Measurements from ENCODE around the gene HSF2BP.
A peak's percentile ranks its signal among the peaks of the same experiment; 100 is the strongest.
"Not testable (repeated sequence)": the region's sequence is repeated elsewhere in the genome, so short reads cannot be mapped to it uniquely, and the experiment has no call there.

The HSF2BP gene

GRCh38 chr21:43651926-43652325 is 7.4 kb downstream of the HSF2BP start:
- DNase-seq (ENCODE audit: low read depth) = not testable (repeated sequence)

DNA sequence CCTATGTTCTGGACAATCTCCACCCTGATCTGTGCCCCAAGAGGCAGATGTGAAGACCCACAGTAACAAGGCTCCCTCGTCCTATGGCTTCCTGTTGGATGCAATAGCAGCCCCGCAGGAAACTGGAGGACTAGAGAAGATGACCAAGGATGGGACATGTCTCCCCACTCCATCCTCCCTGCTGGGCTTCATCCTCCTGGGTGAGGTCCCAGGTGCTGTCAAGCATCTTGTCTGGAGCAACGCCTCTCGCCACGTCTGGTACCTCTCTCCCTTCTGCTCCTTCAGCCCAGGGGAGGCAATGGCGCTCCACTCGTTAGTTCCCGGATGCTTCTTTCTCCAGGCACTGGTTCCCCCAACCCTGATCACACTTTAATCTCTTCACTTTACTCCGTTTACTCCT is 11.1 kb downstream of the HSF2BP start:
- DNase-seq (ENCODE audit: low read depth) = no peak

GRCh38 chr21:43646550-43647260 is 12.6 kb downstream of the HSF2BP start:
- peak; percentile 75 for DNase-seq (ENCODE audit: low read depth)

DNA sequence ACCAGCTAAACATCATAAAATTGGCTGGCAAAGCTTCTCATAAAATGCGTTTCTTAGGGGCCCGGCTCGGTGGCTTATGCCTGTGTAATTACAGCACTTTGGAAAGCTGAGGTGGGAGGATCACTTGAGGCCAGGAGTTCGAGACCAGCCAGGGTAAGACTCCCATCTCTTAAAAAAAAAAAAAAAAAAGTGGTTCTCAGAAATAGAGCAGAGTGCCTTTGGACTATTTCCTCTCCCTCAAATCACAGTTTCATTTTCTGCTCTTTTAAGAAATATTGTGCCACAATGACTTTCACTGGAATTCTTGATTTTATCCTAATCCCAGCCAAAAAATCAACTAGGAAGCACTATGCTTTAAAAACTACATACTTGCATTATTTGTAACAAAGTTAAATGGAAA is 13.3 kb downstream of the HSF2BP start:
- no peak for DNase-seq (ENCODE audit: low read depth)

GRCh38 chr21:43645136-43645891 is 14.0 kb downstream of the HSF2BP start:
- DNase-seq (ENCODE audit: low read depth) = no peak

GRCh38 chr21:43644609-43645008 is 14.7 kb downstream of the HSF2BP start:
- DNase-seq (ENCODE audit: low read depth) = no peak

DNA sequence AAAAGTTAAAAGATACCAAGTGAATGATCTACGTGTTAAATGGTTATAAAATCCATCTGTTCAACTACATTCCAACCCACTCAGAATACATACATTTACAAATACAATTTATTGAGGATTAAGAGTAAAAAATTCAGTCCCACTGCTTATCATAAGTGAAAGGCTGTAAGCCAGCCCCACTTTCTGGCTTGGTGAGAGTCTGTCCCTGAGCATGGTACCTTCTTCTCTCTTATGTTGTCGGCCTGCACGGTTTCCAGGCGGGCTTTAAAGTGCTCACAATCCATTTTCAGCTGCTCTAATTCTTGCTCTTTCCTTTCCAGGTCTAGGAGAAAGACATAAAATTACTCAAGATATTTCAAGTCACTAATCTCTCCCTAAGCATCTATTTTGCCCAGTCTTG is 15.2 kb downstream of the HSF2BP start:
- DNase-seq (ENCODE audit: low read depth) = no peak

DNA sequence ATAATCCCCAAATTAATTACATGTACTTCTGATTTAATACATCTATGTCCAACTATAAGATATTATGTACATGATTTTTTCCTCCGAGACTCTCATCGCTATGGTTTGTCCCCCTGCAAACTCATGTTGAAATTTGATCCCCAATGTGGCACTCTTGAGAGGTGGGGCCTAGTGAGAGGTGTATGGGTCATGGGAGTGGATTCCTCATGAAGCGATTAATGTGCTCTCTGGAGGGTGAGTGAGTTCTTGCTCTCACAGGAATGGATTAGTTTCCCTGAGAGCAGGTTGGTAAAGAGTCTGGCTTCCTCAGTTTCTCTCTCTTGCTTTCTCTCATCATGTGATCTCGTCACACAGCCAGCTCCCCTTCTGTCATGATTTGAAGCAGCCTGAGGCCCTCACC is 16.1 kb downstream of the HSF2BP start:
- no peak for DNase-seq (ENCODE audit: low read depth)

- no peak for DNase-seq (ENCODE audit: low read depth)
Measured at GRCh38 chr21:43640400-43640799, 18.9 kb downstream of the HSF2BP start.

- no peak for DNase-seq (ENCODE audit: low read depth)
Measured at GRCh38 chr21:43639470-43640353, 19.6 kb downstream of the HSF2BP start.

DNA sequence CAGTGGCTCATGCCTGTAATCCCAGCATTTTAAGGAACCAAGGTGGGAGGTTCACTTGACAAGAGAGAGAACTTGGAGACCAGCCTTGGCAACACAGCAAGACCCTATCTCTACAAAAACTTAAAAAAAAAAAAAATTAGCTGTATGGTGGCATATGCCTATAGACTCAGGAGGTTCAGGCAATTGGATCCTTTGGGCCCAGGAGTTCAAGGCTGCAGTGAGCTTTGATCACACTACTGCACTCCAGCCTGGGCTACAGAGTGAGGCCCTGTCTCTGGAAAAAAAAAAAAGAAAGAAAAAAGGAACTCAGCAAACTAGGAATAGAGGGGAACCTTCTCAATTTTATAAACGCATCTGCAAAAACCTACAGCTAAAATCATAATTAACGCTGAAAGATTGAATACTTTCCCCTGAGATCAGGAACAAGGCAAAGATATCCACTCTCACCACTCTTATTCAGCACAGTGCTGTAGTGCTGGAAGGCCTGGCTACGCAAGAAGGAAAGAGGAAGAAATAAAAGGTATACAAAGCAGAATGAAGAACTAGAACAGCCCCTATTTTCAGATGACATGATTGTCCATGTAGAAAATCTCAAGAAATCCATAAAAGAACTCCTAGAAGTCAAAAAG is 21.6 kb downstream of the HSF2BP start:
- no peak for DNase-seq (ENCODE audit: low read depth)

GRCh38 chr21:43635436-43635835 is 23.9 kb downstream of the HSF2BP start:
- DNase-seq (ENCODE audit: low read depth) = no peak

DNA sequence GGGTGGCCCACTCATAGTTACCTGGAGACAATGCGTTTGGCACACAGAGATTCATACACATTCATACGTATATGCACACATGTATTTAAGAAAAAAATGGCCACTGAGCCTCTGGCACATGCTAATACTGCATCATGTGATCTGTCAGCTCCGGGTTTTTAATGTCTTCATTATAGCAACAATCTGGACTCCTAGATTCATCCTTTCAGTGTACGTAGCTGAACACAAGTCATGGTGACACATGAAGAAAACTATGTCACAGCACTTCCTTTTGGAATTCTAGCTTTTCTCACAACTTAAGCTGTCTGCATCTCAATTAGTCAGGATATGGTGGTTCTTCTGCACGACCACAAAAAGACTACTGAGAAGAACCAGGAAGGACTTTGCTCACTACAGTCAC is 24.7 kb downstream of the HSF2BP start:
- DNase-seq (ENCODE audit: low read depth) = no peak

DNA sequence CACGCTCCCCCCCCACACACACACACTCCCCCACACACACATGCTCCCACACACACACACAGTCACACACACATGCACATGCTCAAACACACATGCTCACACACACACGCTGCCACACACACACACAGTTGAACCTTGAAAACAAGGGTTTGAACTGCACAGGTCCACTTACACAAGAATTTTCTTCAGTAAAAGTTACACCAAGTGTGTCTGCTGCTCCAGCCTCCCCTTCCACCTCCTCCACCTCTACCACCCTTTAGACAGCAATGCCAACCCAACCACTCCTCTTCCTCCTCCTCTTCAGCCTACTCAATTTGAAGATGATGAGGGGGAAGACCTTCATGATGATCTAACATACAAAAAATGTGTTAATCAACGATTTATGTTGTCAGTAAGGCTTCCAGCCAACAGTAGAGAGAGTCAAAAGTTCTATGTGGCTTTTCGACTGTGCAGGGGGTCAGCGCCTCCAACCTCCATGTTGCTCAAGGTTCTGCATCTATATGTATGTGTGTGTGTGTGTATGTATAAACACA is 26.8 kb downstream of the HSF2BP start:
- no peak for DNase-seq (ENCODE audit: low read depth)

DNA sequence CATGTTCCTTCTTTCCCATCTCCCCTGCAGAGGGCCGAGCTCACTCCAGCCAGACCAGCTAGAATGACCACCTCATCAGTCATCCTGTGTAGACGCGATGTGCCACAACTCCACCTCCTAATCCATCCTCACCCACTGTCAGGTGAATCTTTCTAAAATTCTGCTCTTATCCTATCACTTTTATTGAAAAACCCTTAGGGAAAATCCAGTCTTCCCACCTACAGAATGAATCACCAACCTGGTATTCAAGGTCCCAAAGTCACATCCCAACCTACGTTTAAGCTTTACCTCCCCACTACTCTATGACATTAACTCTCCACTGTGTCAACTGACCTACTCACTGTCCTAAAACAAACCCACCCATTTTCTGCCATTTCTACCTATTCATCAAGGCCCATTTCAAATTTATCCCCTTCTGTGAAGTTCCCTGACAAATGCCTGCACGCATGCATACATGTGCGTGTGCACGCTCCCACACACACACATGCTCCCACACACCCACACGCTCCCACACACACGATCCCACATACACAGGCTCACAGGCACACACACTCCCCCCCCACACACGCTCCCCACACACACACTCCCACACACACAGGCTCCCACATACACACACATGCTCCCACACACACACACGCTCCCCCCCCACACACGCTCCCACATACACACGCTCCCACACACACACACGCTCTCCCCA is 27.7 kb downstream of the HSF2BP start:
- DNase-seq (ENCODE audit: low read depth) = no peak

DNA sequence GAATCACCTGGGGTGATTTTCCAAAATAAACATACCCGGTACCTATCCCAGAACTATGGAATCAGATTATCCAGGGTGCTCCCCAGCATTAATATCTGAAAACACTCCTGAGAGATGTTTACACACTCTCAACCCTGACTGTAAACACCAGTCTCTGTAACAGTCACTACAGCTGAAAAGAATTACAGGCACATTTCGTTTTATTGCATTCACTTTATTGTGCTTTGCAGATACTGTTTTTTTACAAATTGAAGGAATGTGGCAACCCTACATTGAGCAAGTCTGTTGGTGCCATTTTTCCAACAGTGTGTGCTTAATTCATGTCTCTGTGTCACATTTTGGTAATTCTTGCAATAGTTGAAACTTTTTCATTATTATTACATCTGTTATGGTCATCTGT is 31.8 kb downstream of the HSF2BP start:
- no peak for DNase-seq (ENCODE audit: low read depth)

GRCh38 chr21:43626390-43626789 is 32.9 kb downstream of the HSF2BP start:
- no peak for DNase-seq (ENCODE audit: low read depth)

DNA sequence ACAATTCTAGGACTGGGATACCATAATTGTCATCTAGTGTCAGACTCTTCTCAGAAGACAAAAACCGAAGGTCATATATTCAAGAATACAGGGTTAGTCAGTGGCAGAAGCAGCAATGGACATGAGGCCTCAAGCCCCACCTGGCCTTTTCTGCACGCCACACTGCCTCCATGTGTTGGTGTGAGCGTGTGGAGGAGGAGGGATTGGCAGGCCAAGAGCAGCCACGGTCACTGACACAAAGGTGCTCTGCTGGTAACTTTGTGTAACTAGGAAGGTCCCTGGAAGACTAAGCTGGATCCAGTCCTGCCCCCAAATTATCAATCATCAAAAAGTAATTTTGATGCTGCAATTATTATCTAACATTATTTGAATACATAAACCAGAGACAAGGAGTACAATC is 34.9 kb downstream of the HSF2BP start:
- DNase-seq (ENCODE audit: low read depth) = no peak

DNA sequence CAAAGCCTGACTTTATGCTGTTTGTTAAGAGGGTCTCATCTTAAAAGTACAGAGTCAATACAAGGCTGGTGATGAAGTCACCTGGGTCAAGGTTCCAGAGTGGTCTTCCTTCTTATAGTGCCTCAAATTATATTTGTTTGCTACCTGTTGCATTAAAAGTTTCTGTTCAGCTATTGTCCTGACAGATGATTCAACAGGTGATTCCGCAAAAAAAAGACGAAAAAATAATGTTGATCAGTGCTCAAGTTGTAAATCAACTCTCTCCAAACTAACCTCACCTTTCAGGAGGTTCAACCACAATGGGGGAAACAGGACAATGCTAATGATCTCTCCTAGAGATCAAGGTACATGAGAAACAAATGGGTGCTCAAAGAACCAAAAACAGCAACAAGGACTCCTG is 35.7 kb downstream of the HSF2BP start:
- no peak for DNase-seq (ENCODE audit: low read depth)

GRCh38 chr21:43622796-43623195 is 36.5 kb downstream of the HSF2BP start:
- no peak for DNase-seq (ENCODE audit: low read depth)

GRCh38 chr21:43619856-43620255 is 39.4 kb downstream of the HSF2BP start:
- no peak for DNase-seq (ENCODE audit: low read depth)
